ENCODE data around the gene PRKAR1B. TPM values are rescaled to one million over a fixed set of nuclear protein-coding genes. Genes with fewer than 3 reads are reported as not detected.
"Not testable (repeated sequence)": the region's sequence is repeated elsewhere in the genome, so short reads cannot be mapped to it uniquely, and the experiment has no call there.

The PRKAR1B gene
- total RNA-seq, 2 experiments from 2014 or later, result 13.1 to 13.4 TPM

DNA sequence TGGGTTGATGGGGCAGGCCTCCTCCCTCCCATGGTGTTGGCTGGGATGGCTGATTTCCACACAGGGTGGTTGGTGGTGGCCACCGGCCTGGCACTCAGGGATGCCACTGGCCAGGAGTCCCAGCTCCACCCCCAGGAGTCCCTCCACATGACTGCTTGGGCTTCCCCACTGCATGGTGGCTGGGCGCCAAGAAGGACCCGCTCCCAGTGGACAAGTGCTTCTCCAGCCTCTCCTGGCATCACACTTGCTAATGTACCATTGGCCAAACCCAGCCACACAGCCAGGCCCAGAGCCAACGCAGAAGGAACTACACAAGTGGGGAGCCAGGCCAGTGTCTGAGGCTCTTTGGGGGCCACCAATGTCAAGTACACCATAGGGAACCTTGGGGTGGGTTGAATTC is 74.2 kb downstream of the PRKAR1B start:
- Mint-ChIP-seq H3K27me3 (no peaks in the 10 kb centered on the region), H3K4me1 (no peaks in the 10 kb centered on the region), H3K4me3 (no peak overlapping the region), H3K36me3 (ENCODE audit: low read depth) (no peaks in the 10 kb centered on the region), H3K27ac (no peak overlapping the region), H3K9me3 (no peaks in the 10 kb centered on the region)
- no peak for DNase-seq
- CTCF ChIA-PET, result no interaction called here
- POLR2A ChIA-PET, result no interaction called here

DNA sequence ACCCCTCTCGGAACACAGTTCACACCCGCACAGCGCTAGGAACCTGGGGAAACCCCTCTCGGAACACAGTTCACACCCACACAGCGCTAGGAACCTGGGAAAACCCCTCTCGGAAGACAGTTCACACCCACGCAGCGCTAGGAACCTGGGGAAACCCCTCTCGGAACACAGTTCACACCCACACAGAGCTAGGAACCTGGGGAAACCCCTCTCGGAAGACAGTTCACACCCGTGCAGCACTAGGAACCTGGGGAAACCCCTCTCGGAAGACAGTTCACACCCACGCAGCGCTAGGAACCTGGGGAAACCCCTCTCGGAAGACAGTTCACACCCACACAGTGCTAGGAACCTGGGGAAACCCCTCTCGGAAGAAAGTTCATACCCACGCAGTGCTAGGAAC is 74.9 kb downstream of the PRKAR1B start:
- H3K27me3 Mint-ChIP-seq; H3K4me3 Mint-ChIP-seq; H3K9me3 Mint-ChIP-seq; POLR2A ChIA-PET; CTCF ChIA-PET; H3K36me3 Mint-ChIP-seq (ENCODE audit: low read depth); DNase-seq; H3K4me1 Mint-ChIP-seq; H3K27ac Mint-ChIP-seq: not testable (repeated sequence)

DNA sequence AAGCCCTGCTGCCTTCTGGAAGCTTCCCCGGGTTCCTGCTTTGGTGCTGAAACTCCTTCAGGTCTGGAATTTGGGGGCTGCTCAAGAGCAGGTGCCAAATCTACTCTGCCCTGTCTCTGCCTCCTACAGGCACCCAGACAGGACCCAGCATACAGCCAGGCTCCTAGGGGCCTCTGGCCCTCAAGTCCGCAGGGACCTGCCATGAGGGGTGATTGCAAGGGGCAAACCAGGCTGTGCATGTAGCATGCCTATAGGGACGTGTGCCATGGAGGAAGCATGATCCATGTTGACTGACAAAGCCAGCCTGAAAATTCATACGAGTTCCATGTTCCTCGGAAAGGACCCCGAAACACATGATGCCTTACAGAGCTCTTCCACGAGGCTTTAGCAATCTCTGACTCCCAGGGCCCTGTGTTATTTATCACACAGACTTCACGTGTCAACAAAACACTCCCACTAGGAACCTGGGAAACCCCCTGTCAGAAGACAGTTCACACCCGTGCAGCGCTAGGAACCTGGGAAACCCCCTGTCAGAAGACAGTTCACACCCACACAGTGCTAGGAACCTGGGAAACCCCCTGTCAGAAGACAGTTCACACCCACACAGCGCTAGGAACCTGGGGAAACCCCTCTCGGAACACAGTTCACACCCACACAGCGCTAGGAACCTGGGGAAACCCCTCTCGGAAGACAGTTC is 75.9 kb downstream of the PRKAR1B start:
- DNase-seq, result no peak
- H3K4me3 Mint-ChIP-seq, result no peak overlapping the region
- H3K27ac Mint-ChIP-seq, result no peak overlapping the region
- ChIA-PET POLR2A (no interaction called here), CTCF (no interaction called here)
- no peaks in the 10 kb centered on the region for H3K27me3 Mint-ChIP-seq
- H3K4me1 Mint-ChIP-seq, result no peaks in the 10 kb centered on the region
- peaks cover 3% of the 10 kb centered on the region for H3K36me3 Mint-ChIP-seq (ENCODE audit: low read depth)
- H3K9me3 Mint-ChIP-seq, result no peaks in the 10 kb centered on the region

DNA sequence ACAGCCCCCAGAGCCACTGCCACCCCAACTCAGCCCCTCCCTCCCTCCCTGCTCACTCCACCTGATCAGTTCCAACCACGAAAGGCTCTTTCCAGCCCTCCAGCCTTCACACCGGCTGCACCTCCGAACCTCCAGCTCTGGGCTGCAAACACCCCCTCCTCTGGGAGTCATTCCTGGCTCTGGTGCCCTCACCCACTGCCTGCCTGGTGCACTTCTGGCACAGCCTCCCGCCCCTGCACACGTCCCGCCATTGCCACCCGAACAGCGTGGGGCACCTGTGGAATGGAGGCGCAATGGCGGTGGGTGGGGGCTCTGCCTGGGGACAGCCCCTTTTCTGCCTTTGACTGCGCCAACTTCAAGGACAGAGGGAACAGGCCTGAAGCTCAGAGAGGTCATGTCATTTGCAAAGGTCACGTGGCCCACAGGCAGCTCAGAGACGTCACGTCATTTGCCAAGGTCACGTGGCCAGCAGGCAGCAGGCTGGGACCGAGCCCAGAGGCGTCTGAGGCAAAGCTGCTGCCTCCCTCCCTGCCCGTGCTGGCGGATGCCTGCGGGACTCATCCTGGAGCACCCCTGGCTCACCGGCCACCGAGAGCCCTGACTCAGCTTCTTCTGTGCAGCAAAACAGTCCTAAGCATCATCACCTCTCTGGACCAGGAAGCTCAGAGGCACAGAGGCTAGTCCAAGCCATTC is 76.6 kb downstream of the PRKAR1B start:
- CTCF ChIA-PET, result no interaction called here
- H3K9me3 Mint-ChIP-seq, result no peaks in the 10 kb centered on the region

DNA sequence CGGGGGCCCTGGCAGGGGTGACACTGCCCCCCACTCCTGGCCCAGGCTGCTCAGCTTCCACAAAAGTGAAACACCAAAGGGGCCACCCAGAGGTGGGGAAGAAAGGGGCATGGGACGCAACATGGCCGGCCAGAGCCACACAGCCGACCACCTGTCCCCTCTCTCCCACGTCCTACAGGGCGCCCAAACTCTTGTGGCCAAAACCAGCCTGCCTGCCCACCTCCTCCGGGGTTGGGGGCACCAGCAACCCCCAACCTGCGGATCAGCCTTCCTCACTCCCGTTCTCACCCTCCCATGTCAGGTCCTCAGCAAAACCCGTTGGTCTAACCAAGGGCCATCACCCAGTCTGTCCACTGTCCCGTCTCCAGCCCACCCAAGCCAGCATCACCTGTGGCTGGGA is 80.1 kb downstream of the PRKAR1B start:
- H3K36me3 Mint-ChIP-seq (ENCODE audit: low read depth), result peaks cover 3% of the 10 kb centered on the region
- peaks cover 5% of the 10 kb centered on the region for H3K9me3 Mint-ChIP-seq
- DNase-seq, result no peak
- H3K27me3 Mint-ChIP-seq, result no peaks in the 10 kb centered on the region
- no peak overlapping the region for H3K27ac Mint-ChIP-seq
- CTCF ChIA-PET, result no interaction called here
- H3K4me3 Mint-ChIP-seq, result no peak overlapping the region
- H3K4me1 Mint-ChIP-seq, result no peaks in the 10 kb centered on the region
- POLR2A ChIA-PET, result no interaction called here

More for the DNA sequence above, 76.6 kb downstream of the PRKAR1B start:
- no peaks in the 10 kb centered on the region for H3K4me1 Mint-ChIP-seq
- no peak for DNase-seq
- no peak overlapping the region for H3K27ac Mint-ChIP-seq
- no peaks in the 10 kb centered on the region for H3K27me3 Mint-ChIP-seq
- POLR2A ChIA-PET, result no interaction called here
- peaks cover 3% of the 10 kb centered on the region for H3K36me3 Mint-ChIP-seq (ENCODE audit: low read depth)
- no peak overlapping the region for H3K4me3 Mint-ChIP-seq

DNA sequence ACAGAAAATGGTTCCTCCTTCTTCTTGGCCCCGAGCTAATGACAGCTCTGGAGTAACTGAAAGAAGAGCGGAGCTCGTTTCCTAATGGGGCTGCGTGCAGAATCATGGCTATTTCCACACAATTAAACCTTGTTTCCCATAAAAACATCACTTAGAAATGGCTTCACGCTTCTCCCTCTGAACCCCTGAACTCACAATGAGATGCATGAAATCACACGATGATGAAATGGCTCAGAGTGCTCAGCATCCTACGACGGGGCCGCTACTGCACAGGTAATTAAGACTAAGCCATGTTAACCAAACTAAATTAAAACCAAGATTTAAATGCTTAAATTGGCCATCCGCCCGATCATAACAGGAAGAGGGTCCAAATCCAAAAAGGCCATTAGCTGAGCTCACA is 80.6 kb downstream of the PRKAR1B start:
- CTCF ChIA-PET, result no interaction called here
- Mint-ChIP-seq H3K4me1 (peaks cover under 1% of the 10 kb centered on the region), H3K27me3 (no peaks in the 10 kb centered on the region), H3K36me3 (ENCODE audit: low read depth) (peaks cover 3% of the 10 kb centered on the region), H3K9me3 (peaks cover 5% of the 10 kb centered on the region), H3K27ac (no peak overlapping the region), H3K4me3 (no peak overlapping the region)
- POLR2A ChIA-PET, result no interaction called here
- DNase-seq, result no peak

DNA sequence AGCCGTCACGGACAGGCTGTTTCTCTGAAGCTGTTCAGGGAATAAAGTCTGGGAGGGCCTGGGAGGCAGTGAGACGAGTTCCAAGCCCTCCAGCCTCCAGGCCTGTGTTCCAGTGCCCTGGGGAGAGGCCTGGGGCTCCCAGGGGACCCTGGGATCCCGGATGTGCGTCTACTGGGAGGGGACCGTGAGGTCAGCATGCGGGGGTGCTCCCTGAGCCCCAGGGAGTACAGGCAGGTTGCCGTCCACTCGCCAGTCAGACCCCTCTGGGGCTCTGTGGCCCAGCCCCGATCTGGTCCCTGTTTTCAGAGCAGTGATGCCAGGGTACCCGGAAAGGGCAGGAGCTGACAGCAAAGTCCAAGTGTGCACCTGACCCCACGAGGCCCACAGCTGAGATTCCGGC is 81.5 kb downstream of the PRKAR1B start:
- H3K36me3 Mint-ChIP-seq (ENCODE audit: low read depth), result peaks cover 3% of the 10 kb centered on the region
- no peak overlapping the region for H3K4me3 Mint-ChIP-seq
- H3K27ac Mint-ChIP-seq, result no peak overlapping the region
- H3K27me3 Mint-ChIP-seq, result no peaks in the 10 kb centered on the region
- peaks cover 4% of the 10 kb centered on the region for H3K4me1 Mint-ChIP-seq
- POLR2A ChIA-PET, result no interaction called here
- DNase-seq, result no peak
- CTCF ChIA-PET, result no interaction called here
- peaks cover 5% of the 10 kb centered on the region for H3K9me3 Mint-ChIP-seq

DNA sequence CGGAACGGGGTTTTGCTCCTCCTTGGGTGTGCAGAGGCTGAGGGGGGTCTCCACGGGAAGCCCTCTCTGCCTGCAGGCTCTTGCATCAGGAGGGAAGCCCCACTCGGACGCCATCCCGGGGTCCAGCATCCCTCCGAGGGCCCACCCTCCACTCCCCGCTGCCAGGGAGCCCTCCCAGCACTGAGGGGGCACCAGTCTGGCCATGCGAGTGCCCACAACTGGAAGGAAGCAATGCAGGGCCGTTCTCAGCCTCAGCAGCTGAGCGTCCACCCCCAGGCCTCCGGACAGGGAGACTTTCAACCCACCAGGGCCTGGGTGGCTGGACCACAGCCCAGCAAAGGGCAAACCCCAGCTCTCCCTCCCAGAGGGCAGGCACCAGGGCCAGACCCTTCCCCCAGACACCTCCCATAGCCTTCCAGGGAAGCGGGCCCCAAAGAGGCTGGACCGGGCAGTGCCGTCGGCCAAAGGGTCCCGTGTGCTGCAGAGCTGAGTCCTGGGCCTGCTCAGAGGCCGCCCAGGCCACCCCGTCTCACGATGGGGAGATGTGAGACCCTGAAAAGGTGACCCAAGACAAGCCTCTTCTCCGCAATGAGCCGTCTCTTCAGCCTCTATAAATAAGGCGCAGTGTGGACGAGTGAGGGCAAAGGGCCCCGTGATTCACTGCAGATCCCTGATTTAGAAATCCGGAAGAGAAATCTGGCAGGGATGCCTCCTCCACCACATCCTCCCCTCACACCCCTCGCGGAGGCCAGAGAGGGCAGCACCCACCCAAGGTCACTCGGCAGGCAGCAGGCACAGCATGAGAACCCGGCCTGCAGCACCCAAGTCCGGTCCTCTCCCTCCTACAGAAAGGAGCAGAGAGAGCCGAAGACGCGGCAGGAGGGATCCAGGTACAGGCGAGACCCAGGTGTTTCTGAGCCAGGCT is 82.4 kb downstream of the PRKAR1B start:
- Mint-ChIP-seq H3K27ac (no peak overlapping the region), H3K27me3 (no peaks in the 10 kb centered on the region), H3K4me1 (peaks cover 9% of the 10 kb centered on the region), H3K9me3 (peaks cover 5% of the 10 kb centered on the region), H3K4me3 (no peak overlapping the region), H3K36me3 (ENCODE audit: low read depth) (peaks cover 3% of the 10 kb centered on the region)
- DNase-seq, result no peak
- ChIA-PET POLR2A (no interaction called here), CTCF (no interaction called here)

DNA sequence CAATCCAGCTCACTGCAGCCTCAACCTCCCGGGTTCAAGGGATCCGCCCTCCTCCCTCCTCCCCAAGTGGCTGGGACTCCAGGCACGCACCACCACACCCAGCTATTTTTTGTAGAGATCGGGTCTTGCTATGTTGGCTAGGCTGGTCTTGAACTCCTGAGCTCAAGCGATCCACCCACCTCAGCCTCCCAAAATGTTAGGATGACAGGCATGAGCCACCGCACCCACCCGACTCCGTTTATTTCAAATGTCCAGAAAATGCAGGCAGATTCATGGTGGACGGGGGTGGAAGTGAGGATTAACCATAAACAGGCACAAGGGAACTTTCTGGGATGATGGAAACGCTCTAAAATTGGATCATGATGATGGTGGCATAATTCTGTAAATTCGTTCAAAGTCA is 85.1 kb downstream of the PRKAR1B start:
- no peaks in the 10 kb centered on the region for H3K27me3 Mint-ChIP-seq
- POLR2A ChIA-PET, result no interaction called here
- H3K9me3 Mint-ChIP-seq, result peaks cover 5% of the 10 kb centered on the region
- CTCF ChIA-PET, result no interaction called here
- peaks cover under 1% of the 10 kb centered on the region for H3K36me3 Mint-ChIP-seq (ENCODE audit: low read depth)
- no peak for DNase-seq
- H3K27ac Mint-ChIP-seq, result no peak overlapping the region
- H3K4me3 Mint-ChIP-seq, result no peak overlapping the region
- peaks cover 13% of the 10 kb centered on the region for H3K4me1 Mint-ChIP-seq

DNA sequence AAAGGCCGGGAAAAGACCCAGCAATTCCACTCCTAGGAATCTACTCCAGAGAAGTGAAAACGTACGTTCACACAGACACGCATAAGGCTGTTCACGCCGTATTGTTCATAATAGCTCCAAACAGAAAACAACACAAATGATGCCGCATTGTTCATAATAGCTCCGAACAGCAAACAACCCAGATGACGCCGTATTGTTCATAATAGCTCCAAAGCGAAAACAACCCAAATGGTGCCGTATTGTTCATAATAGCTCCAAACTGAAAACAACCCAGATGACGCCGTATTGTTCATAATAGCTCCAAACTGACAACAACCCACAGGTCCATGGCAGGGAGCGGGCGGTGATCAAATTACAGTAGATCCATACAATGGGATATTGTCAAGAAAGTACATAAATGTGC is 85.8 kb downstream of the PRKAR1B start:
- ChIA-PET POLR2A (no interaction called here), CTCF (no interaction called here)
- H3K9me3 Mint-ChIP-seq, result peaks cover 5% of the 10 kb centered on the region
- H3K27ac Mint-ChIP-seq, result no peak overlapping the region
- peaks cover 2% of the 10 kb centered on the region for H3K36me3 Mint-ChIP-seq (ENCODE audit: low read depth)
- no peak for DNase-seq
- no peaks in the 10 kb centered on the region for H3K27me3 Mint-ChIP-seq
- H3K4me3 Mint-ChIP-seq, result no peak overlapping the region
- H3K4me1 Mint-ChIP-seq, result peaks cover 15% of the 10 kb centered on the region

DNA sequence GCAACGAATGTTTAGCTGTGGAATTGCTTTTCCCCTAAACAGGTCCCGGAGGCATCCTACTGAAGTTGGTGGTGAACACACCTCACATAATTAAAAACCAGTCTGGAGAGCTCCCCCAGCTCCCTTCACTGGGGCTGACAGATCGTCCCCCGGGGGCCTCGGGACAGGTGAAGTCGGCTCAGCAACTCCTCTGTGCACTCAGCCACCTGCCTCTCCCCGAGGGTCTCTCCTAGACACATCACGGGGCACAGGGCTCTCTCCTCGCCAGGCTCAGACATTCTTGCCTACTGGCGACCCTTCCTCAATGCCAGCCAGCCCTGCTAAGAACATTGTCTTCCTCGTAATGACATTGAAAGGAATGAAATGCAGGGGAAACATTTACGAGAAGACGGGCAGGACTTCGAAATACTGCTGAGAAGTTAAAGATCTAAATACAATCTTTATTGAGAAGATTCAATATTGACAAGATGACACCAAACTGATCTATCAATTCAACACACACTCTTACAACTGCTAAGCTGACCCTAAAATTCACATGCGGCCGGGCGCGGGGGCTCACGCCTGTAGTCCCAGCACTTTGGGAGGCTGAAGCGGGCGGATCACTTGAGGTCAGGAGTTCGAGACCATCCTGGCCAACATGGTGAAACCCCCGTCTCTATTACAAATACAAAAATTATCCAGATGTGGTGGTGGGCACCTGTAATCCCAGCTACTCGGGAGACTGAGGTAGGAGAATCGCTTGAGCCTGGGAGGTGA is 88.6 kb downstream of the PRKAR1B start:
- no peak overlapping the region for H3K27ac Mint-ChIP-seq
- peaks cover 2% of the 10 kb centered on the region for H3K36me3 Mint-ChIP-seq (ENCODE audit: low read depth)
- H3K4me3 Mint-ChIP-seq, result no peak overlapping the region
- H3K4me1 Mint-ChIP-seq, result peaks cover 15% of the 10 kb centered on the region
- H3K9me3 Mint-ChIP-seq, result peaks cover 5% of the 10 kb centered on the region
- POLR2A ChIA-PET, result no interaction called here
- H3K27me3 Mint-ChIP-seq, result no peaks in the 10 kb centered on the region
- CTCF ChIA-PET, result no interaction called here
- DNase-seq, result no peak

DNA sequence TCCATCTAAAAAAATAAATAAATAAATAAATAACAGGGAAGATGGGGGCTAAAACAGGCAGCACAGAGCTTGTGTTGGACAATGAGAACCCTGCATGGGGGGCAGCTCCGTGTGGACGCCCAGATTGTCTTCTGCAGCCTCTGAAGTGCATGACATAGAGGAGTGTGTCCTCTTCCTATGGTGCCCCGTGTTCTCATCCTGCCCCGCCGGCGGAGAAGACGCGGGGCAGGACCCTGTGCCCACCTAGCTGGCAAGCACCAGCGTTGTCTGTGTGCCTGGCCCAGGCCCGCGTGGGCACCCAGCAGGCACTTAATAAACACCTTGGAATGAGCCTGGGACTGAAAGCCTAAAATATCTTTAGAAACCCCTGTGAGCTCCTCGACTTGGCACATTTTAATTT is 89.3 kb downstream of the PRKAR1B start:
- Mint-ChIP-seq H3K27ac (no peak overlapping the region), H3K4me1 (peaks cover 15% of the 10 kb centered on the region), H3K9me3 (peaks cover 1% of the 10 kb centered on the region), H3K27me3 (no peaks in the 10 kb centered on the region), H3K4me3 (no peak overlapping the region), H3K36me3 (ENCODE audit: low read depth) (peaks cover 2% of the 10 kb centered on the region)
- ChIA-PET POLR2A (no interaction called here), CTCF (no interaction called here)
- no peak for DNase-seq

DNA sequence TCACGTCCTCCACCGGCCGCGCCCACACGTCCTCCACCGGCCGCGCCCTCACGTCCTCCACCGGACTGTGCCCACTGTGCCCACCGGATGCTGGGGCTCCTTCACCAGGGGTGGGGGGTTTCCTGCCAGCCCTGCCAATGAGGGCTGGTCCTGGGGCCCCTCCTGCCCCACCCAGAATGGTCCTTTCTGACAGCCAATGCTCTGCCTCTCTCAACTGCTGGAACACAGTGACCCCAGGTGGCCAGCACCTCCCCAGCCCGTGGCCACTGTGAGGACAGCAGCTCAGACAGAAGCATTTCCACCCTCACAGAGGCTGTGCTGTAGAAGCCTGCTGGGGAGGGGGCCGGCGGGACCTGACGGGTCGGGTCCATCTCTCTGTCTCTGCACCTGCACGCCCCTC is 90.7 kb downstream of the PRKAR1B start:
- H3K9me3 Mint-ChIP-seq, result no peaks in the 10 kb centered on the region
- DNase-seq, result peak; percentile 45
- no peaks in the 10 kb centered on the region for H3K27me3 Mint-ChIP-seq
- H3K4me3 Mint-ChIP-seq, result no peak overlapping the region
- peaks cover 14% of the 10 kb centered on the region for H3K4me1 Mint-ChIP-seq
- H3K36me3 Mint-ChIP-seq (ENCODE audit: low read depth), result peaks cover 2% of the 10 kb centered on the region
- ChIA-PET POLR2A (no interaction called here), CTCF (no interaction called here)
- no peak overlapping the region for H3K27ac Mint-ChIP-seq
